ENCODE data around the gene NDUFA13. TPM values are rescaled to one million over a fixed set of nuclear protein-coding genes. Genes with fewer than 3 reads are reported as not detected.
A peak's percentile ranks its signal among the peaks of the same experiment; 100 is the strongest.

NDUFA13 gene
- total RNA-seq, 1 donor from 2014 or later, result 47.9 TPM

GRCh38 chr19:19490214-19490968 is 25.6 kb upstream of the NDUFA13 start:
- peaks cover 51% of the 10 kb centered on the region for H3K4me1 ChIP-seq
- peak overlapping the region; percentile 75 for H3K27ac ChIP-seq
- intact Hi-C loops (cut with DNase I), result loop anchor here (5.0 kb wide), 1 partner anchor 123 kb away; no protein-coding TSS in a partner anchor
- H3K36me3 ChIP-seq, result peaks cover 0 to 18% of the 10 kb centered on the region in 2 donors
- peak overlapping the region in 1 of 2 donors; percentile 9 for H3K4me3 ChIP-seq
- TF ChIP-seq POLR2A (IDR thresholded peaks at IDR 0.05), result no peak
- peak; percentile 67 to 81 (median 73) for TF ChIP-seq CTCF (IDR thresholded peaks at IDR 0.05)
- TF ChIP-seq POLR2AphosphoS5 (IDR thresholded peaks at IDR 0.05; ENCODE audit: insufficient read depth in 1 of 2, low read depth in 1 of 2), result peak in 1 of 2 donors; percentile 46
- DNase-seq (ENCODE audit: extremely low spot score in 2 of 2), result no peak
- no peaks in the 10 kb centered on the region for H3K27me3 ChIP-seq
- H3K9me3 ChIP-seq, result no peaks in the 10 kb centered on the region

- Histone ChIP-seq H3K27me3 (no peaks in the 10 kb centered on the region), H3K27ac (no peak overlapping the region), H3K36me3 (peaks cover 0 to 28% of the 10 kb centered on the region in 2 donors), H3K4me3 (no peak overlapping the region), H3K4me1 (peaks cover 43% of the 10 kb centered on the region), H3K9me3 (no peaks in the 10 kb centered on the region)
- TF ChIP-seq POLR2AphosphoS5 (IDR thresholded peaks at IDR 0.05; ENCODE audit: insufficient read depth in 1 of 2, low read depth in 1 of 2), result peak in 1 of 2 donors; percentile 17
- no peak for TF ChIP-seq CTCF (IDR thresholded peaks at IDR 0.05)
- TF ChIP-seq POLR2A (IDR thresholded peaks at IDR 0.05), result no peak
- no peak for DNase-seq (ENCODE audit: extremely low spot score in 2 of 2)
- intact Hi-C loops (cut with DNase I), result loop anchor here (5.0 kb wide), 1 partner anchor 124 kb away; no protein-coding TSS in a partner anchor
Observed at GRCh38 chr19:19491321-19492025, 24.6 kb upstream of the NDUFA13 start.

- intact Hi-C loops (cut with DNase I), result loop anchor here (5.0 kb wide), 1 partner anchor 125 kb away; no protein-coding TSS in a partner anchor
- TF ChIP-seq POLR2A (IDR thresholded peaks at IDR 0.05), result no peak
- no peak for TF ChIP-seq POLR2AphosphoS5 (IDR thresholded peaks at IDR 0.05; ENCODE audit: insufficient read depth in 1 of 2, low read depth in 1 of 2)
- no peak for TF ChIP-seq CTCF (IDR thresholded peaks at IDR 0.05)
- Histone ChIP-seq H3K4me1 (peaks cover 36% of the 10 kb centered on the region), H3K27ac (no peak overlapping the region), H3K4me3 (no peak overlapping the region), H3K27me3 (no peaks in the 10 kb centered on the region), H3K9me3 (no peaks in the 10 kb centered on the region), H3K36me3 (peaks cover 0 to 34% of the 10 kb centered on the region in 2 donors)
- DNase-seq (ENCODE audit: extremely low spot score in 2 of 2), result no peak
Observed at GRCh38 chr19:19492026-19492610, 23.9 kb upstream of the NDUFA13 start.

- peaks cover 0 to 49% of the 10 kb centered on the region in 2 donors for H3K36me3 ChIP-seq
- no peaks in the 10 kb centered on the region for H3K27me3 ChIP-seq
- no peak overlapping the region for H3K27ac ChIP-seq
- DNase-seq (ENCODE audit: extremely low spot score in 2 of 2), result no peak
- peaks cover 17% of the 10 kb centered on the region for H3K4me1 ChIP-seq
- intact Hi-C loops (cut with DNase I), result loop anchor here (5.0 kb wide), 1 partner anchor 127 kb away; no protein-coding TSS in a partner anchor
- H3K4me3 ChIP-seq, result no peak overlapping the region
- TF ChIP-seq POLR2AphosphoS5 (IDR thresholded peaks at IDR 0.05; ENCODE audit: insufficient read depth in 1 of 2, low read depth in 1 of 2) (no peak), CTCF (IDR thresholded peaks at IDR 0.05) (no peak), POLR2A (IDR thresholded peaks at IDR 0.05) (no peak)
- H3K9me3 ChIP-seq, result no peaks in the 10 kb centered on the region
Observed at GRCh38 chr19:19493841-19494546, 22.0 kb upstream of the NDUFA13 start.
